ENCODE results near the gene BIRC2. TPM values are rescaled to one million over a fixed set of nuclear protein-coding genes. Genes with fewer than 3 reads are reported as not detected.

The BIRC2 gene
- total and polyA plus RNA-seq, 4 donors = 14.1 to 46.7 (median 29.5) TPM

DNA sequence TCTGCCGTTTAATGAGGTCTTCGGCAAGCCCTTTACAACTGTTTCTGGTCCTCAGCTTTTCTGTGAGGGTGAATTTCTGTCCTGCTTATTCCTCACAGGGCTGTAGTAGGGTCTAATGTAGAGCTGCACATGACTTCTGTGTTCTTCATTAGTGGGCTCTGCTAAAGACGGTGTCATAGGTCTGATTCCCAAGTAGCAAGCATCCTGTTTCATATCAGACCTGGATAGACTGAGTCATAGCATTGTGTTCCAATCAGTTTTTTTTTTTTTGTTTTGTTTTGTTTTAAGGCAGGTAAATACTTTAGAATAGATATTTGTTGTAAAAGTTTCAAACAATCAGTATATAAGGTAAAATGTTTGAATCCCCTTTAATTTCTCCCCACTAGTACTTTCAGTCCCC is 35.4 kb downstream of the BIRC2 start:
- no peaks in the 10 kb centered on the region for H3K4me1 ChIP-seq (ENCODE audit: control insufficient read depth in 4 of 4, insufficient read depth in 4 of 4, low read length in 3 of 4)
- DNase-seq (ENCODE audit: low spot score) = no peak
- H3K9me3 ChIP-seq (ENCODE audit: control insufficient read depth in 4 of 4, low read length in 3 of 4) = no peaks in the 10 kb centered on the region
- no peak overlapping the region for H3K4me3 ChIP-seq (ENCODE audit: low read depth in 1 of 3, low read length in 3 of 3)
- H3K36me3 ChIP-seq (ENCODE audit: control insufficient read depth in 4 of 4, insufficient read depth in 3 of 4, low read depth in 1 of 4, low read length in 3 of 4) = peaks cover 6 to 54% (median 28%) of the 10 kb centered on the region in 4 donors
- no peak overlapping the region for H3K9ac ChIP-seq (ENCODE audit: low read depth in 1 of 2, low read length in 2 of 2)
- H3K27ac ChIP-seq (ENCODE audit: low read depth in 1 of 2, low read length in 2 of 2) = no peak overlapping the region
- WGBS = 90% methylated on average over 3 of the region's 3 CpGs
- TF ChIP-seq NR2F2 (IDR thresholded peaks at IDR 0.05) = no peak
- TF ChIP-seq ATF3 (IDR thresholded peaks at IDR 0.05) = no peak
- no peak for TF ChIP-seq JUND (IDR thresholded peaks at IDR 0.05)
- no peak for TF ChIP-seq CTCF (IDR thresholded peaks at IDR 0.05; ENCODE audit: low read depth, low read length, missing input control)
- no peak for TF ChIP-seq TAF1 (conservative IDR thresholded peaks at IDR 0.05)
- no peaks in the 10 kb centered on the region for H3K27me3 ChIP-seq (ENCODE audit: control insufficient read depth in 4 of 4, insufficient read depth in 4 of 4, low read length in 3 of 4)

- H3K27ac ChIP-seq (ENCODE audit: low read depth in 1 of 2, low read length in 2 of 2) = no peak overlapping the region
- no peak overlapping the region for H3K9ac ChIP-seq (ENCODE audit: low read depth in 1 of 2, low read length in 2 of 2)
- DNase-seq (ENCODE audit: low spot score) = no peak
- no peaks in the 10 kb centered on the region for H3K9me3 ChIP-seq (ENCODE audit: control insufficient read depth in 4 of 4, low read length in 3 of 4)
- no peak for TF ChIP-seq HNF4G (IDR thresholded peaks at IDR 0.05)
- TF ChIP-seq, protein P1, sequence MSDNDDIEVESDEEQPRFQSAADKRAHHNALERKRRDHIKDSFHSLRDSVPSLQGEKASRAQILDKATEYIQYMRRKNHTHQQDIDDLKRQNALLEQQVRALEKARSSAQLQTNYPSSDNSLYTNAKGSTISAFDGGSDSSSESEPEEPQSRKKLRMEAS (IDR thresholded peaks at IDR 0.05) = no peak
- no peak for TF ChIP-seq RAD21 (IDR thresholded peaks at IDR 0.05)
- no peak for TF ChIP-seq ZBTB33 (IDR thresholded peaks at IDR 0.05)
- TF ChIP-seq NR2F2 (IDR thresholded peaks at IDR 0.05) = peak; percentile 67
- TF ChIP-seq EGR1 (IDR thresholded peaks at IDR 0.05; ENCODE audit: low read depth in 2 of 2) = no peak
- TF ChIP-seq JUND (IDR thresholded peaks at IDR 0.05) = no peak
- no peak for TF ChIP-seq CTCF (IDR thresholded peaks at IDR 0.05; ENCODE audit: low read depth, low read length, missing input control)
- TF ChIP-seq REST (IDR thresholded peaks at IDR 0.05) = no peak
- H3K4me3 ChIP-seq (ENCODE audit: low read depth in 1 of 3, low read length in 3 of 3) = no peak overlapping the region
- no peaks in the 10 kb centered on the region for H3K27me3 ChIP-seq (ENCODE audit: control insufficient read depth in 4 of 4, insufficient read depth in 4 of 4, low read length in 3 of 4)
- H3K4me1 ChIP-seq (ENCODE audit: control insufficient read depth in 4 of 4, insufficient read depth in 4 of 4, low read length in 3 of 4) = no peaks in the 10 kb centered on the region
- WGBS = 89% methylated on average over 3 of the region's 3 CpGs
- H3K36me3 ChIP-seq (ENCODE audit: control insufficient read depth in 4 of 4, insufficient read depth in 3 of 4, low read depth in 1 of 4, low read length in 3 of 4) = peaks cover 6 to 48% (median 21%) of the 10 kb centered on the region in 4 donors
Measured at GRCh38 chr11:102383839-102384238, 36.8 kb downstream of the BIRC2 start.

Data from liver (tissue), 9 donors.